GM21528 (cell line): ENCODE measurements around the gene NKX2-1.
"Not testable (repeated sequence)": the region's sequence is repeated elsewhere in the genome, so short reads cannot be mapped to it uniquely, and the experiment has no call there.

Experiments
- ATAC-seq: cut with Tn5 transposase; IDR thresholded peaks from one replicate; pipeline ENCODE4 v1.9.1; 2021; ENCODE audit warnings: mild to moderate bottlenecking, moderate library complexity; ENCODE audit not compliant: unreplicated experiment, low FRiP score

NKX2-1 gene

DNA sequence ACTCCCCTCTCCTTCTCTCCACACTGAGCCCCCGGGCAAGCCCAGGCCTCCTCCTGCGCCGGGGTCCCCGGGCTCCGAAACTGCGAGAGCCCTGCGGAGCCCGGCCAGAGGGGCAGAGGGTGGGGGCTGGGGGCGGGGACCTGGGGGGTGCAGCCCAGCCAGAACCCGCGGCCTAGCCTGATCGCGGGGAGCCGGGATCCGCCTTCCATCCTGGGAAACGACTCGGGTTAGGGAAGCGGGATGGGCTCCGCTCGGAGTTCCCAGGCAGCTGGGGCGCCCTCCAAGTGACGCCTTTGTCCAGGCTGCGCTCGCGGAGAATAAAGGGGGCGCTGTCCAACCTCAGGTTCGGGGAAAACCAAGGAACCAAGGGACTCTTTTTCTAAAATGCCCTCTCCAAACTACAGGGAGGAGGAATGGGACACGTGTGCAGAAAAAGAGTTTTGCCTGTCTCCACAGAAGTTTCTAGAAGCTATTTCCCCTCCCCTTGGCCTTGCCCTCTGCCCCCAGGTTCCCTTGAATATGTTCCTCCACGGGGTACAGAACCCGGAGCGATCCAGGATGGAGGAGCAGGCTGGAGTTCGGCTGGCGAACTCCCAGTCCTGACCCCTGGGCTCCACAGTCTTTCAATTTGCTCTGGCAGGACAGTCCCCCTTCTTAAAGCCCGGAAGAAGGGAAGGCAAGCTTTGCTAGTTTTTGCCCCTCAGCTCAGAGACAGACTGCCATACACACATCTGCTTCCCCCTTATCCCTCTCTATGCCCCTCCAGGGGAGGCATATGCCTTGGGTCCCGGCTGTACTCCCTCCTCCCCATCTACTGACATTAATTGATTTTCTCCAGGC, 13.9 kb downstream of the NKX2-1 start:
- no peak for ATAC-seq

DNA sequence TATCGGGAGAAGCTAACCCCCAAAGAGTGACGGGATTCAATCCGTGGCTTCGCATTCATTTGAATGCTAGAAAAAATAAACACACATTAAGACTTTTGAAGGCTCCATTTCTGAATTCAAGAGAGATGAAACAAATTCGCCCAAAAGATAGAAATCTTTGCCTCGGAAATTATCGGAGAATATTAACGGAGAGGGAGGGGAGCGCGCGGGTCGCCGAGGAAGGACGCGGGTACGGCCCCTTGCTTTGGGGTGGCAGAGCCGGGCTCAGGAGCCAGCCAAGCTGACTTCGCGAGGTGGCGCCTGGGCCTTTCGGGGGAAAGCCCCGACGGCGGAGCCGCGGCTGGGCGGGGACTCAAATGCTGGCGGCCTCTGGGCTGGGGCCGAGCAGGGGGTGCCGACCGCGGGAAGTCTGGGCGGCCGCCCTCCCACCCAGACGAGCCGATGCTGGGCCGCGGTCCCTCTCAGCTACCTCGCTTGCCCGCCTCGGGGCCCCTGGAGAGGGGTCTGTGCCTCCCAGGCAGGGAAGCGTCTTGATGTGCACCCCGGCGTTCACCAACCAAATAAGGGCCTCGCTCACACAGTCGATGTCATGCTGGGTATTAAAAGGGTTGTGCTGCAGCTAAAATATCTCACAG, 14.7 kb downstream of the NKX2-1 start:
- no peak for ATAC-seq

DNA sequence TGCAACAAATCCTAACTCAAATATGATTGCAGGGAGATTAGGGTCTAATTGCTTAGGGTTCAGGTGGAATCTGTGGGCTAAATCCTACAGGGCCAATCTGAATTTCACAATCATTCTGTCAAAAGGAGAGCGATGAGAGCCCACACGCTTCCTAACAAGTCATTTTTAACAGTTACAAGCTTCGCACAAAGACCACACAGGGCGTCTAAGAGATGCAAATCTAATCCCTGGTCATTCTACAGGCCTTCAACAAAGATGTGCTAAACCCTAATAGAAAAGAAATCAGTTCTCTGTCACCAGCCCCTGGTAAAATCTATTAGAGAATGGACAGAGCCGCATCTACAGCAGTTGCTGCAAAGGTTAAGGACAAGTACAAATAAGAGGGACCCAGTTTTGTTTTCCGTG, 15.3 kb downstream of the NKX2-1 start:
- ATAC-seq, result no peak

DNA sequence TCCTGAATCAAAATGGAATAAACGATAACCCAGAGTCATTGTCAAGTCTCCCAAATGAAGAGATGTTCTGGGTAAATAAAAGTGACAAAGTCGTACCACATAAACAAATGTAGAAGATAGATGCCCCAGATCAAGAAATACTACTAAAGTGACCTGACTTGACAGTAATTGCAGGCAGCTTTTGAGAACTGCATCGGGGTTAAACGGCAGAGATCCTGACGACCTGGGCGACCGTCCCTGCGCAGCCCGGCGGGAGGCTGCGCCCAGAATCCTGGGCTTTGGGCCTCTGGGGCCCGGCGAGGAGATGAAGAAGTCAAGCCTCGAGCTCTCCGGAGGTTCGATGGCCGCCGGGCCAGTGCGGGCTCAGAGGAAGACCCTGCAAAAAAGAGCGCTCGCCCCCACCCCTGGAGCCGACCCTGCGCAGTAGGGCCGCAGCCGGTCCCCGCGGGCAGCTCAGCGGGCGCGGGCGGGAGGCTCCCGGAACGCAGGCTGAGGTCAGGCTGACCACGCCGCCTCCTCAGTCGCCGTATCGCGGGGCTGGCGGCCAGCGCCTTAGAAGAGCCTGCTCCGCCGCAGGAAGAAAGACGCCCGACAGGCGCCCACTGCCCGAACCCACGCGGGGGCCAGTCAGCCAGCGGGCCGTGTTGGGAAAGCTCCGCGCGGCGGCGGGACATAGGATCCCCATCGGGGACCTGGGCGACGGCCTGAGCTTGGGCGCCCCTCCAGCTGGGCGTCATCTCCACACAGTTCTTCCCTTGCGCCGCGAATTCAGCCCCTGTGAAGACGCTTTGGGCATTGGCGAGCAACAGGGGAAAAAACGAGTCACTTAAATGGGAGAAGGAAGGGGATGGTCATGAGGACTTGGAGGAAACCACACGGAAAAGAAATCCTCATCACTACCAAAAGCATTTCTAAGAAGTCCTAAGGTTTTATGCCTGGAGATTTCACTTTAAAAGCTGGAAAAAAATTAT, 16.0 kb downstream of the NKX2-1 start:
- no peak for ATAC-seq

DNA sequence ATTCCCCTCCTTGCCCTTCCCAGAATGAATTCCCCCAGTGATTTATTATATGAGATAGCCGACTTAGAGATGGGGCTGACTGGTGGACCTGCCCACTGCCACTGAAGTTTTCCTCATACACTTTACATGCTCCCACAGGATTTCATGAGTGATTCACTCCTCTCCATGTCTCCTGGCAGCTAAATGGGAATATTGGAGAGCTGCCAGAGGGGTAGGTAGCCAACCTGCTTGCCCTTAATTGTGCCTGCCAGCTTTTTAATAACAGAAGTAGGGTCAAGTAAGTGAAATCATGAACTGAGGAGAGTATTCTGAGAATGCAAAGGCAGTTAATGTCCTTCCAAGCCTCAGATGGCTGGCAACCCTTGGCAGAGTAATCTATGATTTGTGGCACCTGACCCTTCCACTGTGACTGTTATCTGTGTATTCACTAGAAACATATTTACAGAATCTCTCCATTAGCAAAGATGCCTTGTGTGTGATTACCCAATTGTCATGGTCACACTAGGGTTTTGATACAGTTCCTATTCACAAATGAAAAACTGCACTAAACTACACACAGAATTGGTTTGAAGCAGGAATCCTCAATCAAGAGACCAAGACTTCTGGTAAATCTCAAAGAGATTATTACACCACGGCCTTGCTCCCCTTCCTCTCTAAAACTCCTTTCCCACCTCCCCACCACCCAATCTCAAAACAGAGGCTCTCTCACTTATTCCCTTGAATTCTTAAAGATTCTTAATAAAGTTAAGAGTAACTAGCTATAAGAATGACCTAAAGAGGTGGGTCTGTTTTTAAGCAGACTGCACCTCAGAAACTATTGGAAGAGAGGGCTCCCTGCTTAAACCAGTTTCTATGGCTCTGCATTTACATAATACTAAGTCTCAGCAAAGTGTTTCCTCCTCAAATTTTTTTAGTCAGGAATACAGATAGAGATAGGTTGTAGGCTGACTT, 17.2 kb downstream of the NKX2-1 start:
- no peak for ATAC-seq

DNA sequence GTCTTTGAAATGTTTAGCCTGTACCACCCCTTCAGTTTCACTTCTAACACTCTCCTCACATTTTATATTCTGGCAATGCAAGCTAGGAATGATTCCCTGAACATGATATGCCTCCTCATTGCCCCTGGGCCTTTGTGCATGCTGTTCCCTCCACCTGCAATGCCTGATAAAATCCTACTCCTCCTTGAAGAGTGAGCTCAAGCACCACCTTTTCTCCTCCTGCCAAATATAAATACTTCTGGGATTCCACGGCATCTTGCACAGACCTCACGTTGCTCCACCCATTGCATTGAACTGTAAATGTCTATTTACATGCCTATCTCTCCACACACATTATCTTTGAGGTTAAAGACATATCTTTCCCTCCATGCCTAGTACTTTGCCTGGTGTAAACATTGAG, 21.1 kb downstream of the NKX2-1 start:
- no peak for ATAC-seq

DNA sequence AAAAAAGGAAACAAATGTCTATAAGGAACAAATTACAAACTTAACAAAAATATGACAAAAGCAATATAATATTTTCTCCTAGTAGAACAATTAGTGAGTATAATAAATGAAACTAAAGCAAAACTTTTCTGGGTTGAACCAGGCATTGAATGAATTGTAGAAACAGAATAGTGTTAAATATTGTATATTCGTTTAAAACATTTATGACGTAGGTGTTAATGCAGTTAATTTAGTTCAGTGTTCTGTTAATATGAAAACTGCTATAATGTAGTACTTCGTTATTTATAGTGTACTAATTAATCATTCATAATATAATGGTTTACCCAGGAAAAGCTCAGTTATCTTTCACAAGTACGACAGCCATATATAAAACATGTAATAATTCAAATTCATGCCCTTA, 23.7 kb downstream of the NKX2-1 start:
- no peak for ATAC-seq

DNA sequence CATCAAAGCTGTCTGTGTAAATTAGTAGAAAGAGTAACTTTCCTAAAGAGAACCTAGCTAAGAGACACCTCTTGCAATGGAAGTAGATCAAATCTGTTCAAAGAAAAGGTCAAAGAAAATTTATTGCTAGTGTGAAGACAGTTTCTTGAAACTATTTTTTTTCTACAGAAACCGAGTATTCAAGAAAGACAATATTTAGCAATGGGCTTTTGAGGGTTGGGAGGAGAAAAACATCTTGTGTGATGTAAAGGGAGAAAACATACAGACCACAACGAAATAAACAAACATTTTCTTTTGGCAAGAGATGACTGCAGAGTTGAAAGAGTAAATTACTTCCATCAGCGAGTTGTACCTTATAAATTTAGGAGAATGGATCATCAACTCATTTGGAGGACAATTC, 24.4 kb downstream of the NKX2-1 start:
- no peak for ATAC-seq

DNA sequence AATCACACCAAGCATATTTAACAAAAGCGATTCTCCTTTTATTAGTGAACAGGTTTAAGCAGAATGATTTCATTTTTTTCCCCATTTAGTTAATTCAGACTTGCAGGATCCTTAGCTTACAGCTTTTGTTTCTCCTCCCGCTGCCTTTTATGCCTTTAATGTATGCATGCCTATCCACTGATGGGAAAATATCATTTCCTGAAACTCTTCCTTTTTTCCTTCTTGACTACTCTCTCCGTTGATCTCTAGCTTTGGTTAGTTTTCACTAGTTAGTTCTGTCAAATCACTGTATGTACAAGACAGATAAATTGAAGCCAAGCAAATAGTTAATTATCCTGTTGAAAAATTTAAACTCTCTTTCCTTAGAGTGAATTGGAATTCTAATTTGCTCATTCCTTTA, 26.3 kb downstream of the NKX2-1 start:
- no peak for ATAC-seq

DNA sequence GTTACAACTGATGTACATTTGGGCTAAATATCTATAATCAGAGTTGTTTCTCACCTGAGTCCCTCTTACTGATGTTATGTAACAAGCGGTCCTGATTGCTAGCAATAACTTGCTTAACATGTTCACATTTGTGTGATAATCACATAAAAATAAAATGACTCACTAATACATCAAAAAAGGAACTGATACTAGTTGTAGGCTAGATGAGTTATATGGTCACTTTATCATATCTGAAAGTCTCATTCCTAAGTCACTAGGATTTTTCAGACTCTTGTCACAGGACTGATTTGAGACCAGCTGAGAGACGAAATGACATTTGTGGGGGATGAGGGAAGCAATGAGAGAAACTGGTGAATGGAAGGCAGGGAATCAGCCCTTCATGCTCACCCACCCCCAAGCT, 34.3 kb downstream of the NKX2-1 start:
- no peak for ATAC-seq

DNA sequence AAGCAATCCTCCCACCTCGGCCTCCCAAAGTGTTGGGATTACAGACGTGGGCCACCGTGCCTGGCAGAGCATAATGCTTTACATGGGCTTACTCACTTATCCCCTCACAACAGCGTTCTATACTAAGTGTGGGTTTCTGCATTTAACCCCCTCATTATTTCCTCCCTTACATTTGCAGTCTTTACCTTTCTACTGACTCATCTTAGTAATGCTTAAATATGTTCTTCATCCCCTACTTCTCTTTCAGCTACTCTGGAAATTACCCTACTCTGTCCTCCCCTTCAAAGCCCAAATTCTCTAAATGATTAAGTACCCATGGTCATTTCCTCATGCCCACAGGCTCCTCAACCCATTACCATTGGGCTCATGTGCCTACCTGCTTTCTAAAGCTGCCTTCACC, 40.7 kb downstream of the NKX2-1 start:
- no peak for ATAC-seq

DNA sequence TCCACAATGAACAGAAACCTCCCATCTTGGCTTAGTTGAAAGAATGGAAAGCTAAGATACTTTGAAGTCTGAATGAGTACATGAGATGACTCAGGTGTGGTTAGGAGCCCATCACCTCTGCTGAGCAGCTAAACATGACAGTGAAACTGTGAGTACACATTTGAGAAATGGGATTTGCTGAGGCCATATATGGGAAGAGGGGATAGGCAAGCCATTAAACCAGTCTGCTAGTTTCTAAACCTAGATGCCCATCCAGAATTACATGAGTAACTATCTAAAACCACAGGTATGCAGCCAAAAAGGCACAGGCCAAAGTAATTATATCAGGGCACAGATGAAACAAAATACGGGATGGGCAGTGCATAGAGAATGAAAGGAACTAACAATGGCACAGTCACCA, 41.2 kb downstream of the NKX2-1 start:
- no peak for ATAC-seq

DNA sequence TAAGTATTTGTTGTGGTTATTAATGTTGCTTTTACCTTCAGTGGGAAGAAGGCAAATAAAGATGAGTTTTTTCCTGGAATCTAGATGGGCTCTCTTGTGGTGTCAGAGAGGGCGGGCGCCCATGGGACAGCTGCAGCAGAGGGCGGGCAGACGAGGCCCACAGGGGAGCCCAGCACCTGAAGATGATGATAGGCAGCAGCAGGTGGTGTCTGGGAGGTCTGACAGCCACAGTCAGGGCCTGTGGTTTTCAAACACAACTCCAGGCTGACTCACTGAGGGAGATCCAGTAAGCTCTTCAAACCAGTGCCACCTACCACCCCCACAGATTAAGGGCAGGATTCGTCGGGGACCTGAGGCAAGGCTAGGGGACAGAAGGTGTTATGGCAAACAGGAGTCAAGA, 42.8 kb downstream of the NKX2-1 start:
- no peak for ATAC-seq

DNA sequence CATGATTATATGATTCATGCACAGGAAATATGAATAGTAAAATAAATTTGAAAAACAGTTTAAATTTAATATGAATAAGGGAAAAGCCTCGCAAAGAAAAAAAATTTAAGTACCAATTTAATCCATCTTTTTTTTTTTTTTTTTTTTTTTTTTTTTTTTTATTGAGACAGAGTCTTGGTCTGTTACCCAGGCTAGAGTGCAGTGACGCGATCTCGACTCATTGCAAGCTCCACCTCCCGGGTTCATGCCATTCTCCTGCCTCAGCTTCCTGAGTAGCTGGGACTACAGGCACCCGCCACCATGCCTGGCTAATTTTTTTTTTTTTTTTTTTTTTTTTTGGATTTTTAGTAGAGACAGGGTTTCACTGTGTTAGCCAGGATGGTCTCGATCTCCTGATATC, 44.0 kb downstream of the NKX2-1 start:
- ATAC-seq, result not testable (repeated sequence)

DNA sequence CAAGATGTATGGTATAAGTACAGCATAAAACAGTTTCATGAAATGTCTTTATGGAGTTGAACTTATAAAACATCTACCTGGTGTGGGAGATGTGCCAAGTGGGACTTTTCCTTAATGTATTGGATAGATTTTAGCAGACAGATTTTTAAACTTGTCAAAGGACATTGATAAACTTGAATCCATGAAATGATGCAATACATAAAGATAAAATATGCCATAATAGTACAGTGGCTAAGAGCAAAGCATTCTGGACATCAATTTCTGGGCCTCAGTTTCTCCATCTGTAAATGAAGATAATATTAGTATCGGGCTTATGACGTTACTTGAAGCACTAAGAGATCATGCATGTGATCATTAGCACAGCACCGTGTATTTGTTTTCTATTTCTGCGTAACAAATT, 45.4 kb downstream of the NKX2-1 start:
- no peak for ATAC-seq

DNA sequence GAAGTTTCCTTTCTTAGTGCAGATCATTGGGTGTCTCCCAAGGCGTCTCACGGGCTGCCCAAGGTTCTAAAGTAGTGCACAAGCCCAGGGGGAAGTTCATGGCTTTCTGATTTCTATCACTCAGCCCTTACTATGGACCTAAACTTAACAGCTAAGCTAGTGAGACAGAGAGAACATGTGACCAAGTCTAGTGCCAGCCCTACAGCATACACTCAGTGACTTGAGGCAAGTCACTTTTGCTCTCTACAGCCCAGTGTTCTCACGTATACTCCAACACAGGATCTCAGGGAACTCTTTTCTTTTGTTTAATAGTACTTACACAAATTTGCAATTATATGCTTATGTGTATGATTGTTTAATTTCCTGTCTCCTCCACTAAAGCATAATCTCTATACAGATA, 48.6 kb downstream of the NKX2-1 start:
- no peak for ATAC-seq

DNA sequence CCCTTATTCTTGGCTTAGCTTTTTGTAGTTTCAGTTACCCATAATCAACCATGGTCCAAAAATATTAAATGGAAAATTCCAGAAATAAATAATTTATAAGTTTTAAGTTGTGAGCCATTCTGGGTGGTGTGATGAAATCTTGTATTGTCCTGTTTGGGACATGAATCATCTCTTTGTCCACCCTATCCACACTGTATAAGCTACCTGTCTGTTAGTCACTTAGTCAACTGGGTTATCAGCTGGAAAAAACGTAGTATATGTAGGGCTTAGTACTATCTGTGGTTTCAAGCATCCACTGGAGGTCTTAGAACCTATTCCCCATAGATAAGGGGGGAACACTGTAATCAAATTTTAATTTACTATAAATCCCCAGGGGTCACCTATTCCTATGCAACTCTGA, 52.7 kb downstream of the NKX2-1 start:
- no peak for ATAC-seq
